HCT116 (cell line): Measurements from ENCODE around the gene TMCC3. TPM values are rescaled to one million over a fixed set of nuclear protein-coding genes. Genes with fewer than 3 reads are reported as not detected.

Experiments used
- ATAC-seq: fragments of 200-7000 bp; cut with Tn5 transposase; 2 replicates; pipeline ENCODE4 v1.9.1; 2020; ENCODE audit warnings: mild to moderate bottlenecking, moderate library complexity
- BruUV-seq: library from RNA; stranded (reverse); fragments of 400-500 nt; replicated peaks from 2 replicates; lab custom pipeline; 2021; lab: Mats Ljungman, UMichigan
- CTCF ChIA-PET: fragments of 300-600 bp; sonication (Branson Sonifier 250); formaldehyde crosslinking; loops from one replicate; lab custom pipeline; 2021; ENCODE audit warnings: antibody characterized with exemption; lab: Charles Lee
- POLR2A ChIA-PET: fragments of 300-600, 350-600 bp; sonication (Branson Sonifier 250); formaldehyde crosslinking; loops from one replicate; lab custom pipeline; 2021; ENCODE audit warnings: antibody characterized with exemption; lab: Charles Lee
- RAD21 ChIA-PET, 2 experiments: fragments of 300-600 bp; sonication (Branson Sonifier 250); formaldehyde crosslinking; loops; one replicate each; lab custom pipeline; 2023; ENCODE audit warnings: low total read pairs in 2 of 2; ENCODE audit not compliant: uncharacterized antibody in 2 of 2, unreplicated experiment in 2 of 2, low non-redundant PET in 1 of 2; lab: Charles Lee
- DNase-seq: peaks from one replicate; pipeline ENCODE4 v3.0.0-alpha.2; 2010; ENCODE audit warnings: low read depth, low spot score
- H2AFZ ChIP-seq: fragments of 200-600 bp; shearing (Covaris generic), sonication (generic); 2 replicates; pipeline ENCODE4 v1.6.1; 2017; ENCODE audit warnings: low read depth, mixed run types, mixed read lengths, antibody characterized with exemption, low read length; ENCODE audit not compliant: poor library complexity, severe bottlenecking
- H3K27ac ChIP-seq: 2 replicates; pipeline ENCODE4 v1.5.1; 2012; ENCODE audit warnings: low read depth, low read length
- H3K27me3 ChIP-seq: fragments of 200-600 bp; sonication (generic); 2 replicates; pipeline ENCODE4 v1.6.1; 2016; ENCODE audit warnings: mixed run types, low read length, mixed read lengths; ENCODE audit not compliant: insufficient read depth
- H3K36me3 ChIP-seq, 2 experiments: fragments of 200-500 bp in 1 of 2; fragments of 200-600 bp in 1 of 2; sonication (Bioruptor generic) in 1 of 2; sonication (generic) in 1 of 2; 2 replicates each; pipeline versions ENCODE4 v1.5.1 to v1.6.1; 2014 to 2016; ENCODE audit warnings: low read length in 2 of 2, inconsistent platforms in 1 of 2, mixed read lengths in 1 of 2, mixed run types in 1 of 2; ENCODE audit not compliant: insufficient read depth in 2 of 2, control insufficient read depth in 1 of 2
- H3K4me1 ChIP-seq, 2 experiments: fragments of 200-600 bp in 1 of 2; sonication (generic) in 1 of 2; 2 replicates each; pipeline versions ENCODE4 v1.5.1 to v1.6.1; 2012 to 2017; ENCODE audit warnings: low read length in 2 of 2, inconsistent platforms in 1 of 2, mild to moderate bottlenecking in 1 of 2, mixed read lengths in 1 of 2, mixed run types in 1 of 2, moderate library complexity in 1 of 2; ENCODE audit not compliant: insufficient read depth in 2 of 2, control insufficient read depth in 1 of 2
- H3K4me2 ChIP-seq: fragments of 200-600 bp; sonication (generic); 2 replicates; pipeline ENCODE4 v1.6.1; 2017; ENCODE audit warnings: mixed run types, low read length, mixed read lengths
- H3K4me3 ChIP-seq, 2 experiments: fragments of 200-600 bp in 1 of 2; sonication (generic) in 1 of 2; replicated peaks in 1 of 2; 2 replicates each; pipeline ENCODE4 v1.5.1; 2011 to 2016; ENCODE audit warnings: low read length in 2 of 2, control low read depth in 1 of 2, low read depth in 1 of 2, mild to moderate bottlenecking in 1 of 2, mixed read lengths in 1 of 2, mixed run types in 1 of 2
- H3K79me2 ChIP-seq: fragments of 200-600 bp; sonication (generic); 2 replicates; pipeline ENCODE4 v1.6.1; 2017; ENCODE audit warnings: mild to moderate bottlenecking, mixed run types, low read length, moderate library complexity, mixed read lengths; ENCODE audit not compliant: insufficient read depth
- H3K9ac ChIP-seq: fragments of 200-600 bp; sonication (generic); 2 replicates; pipeline ENCODE4 v1.6.1; 2016; ENCODE audit warnings: low read length, mixed read lengths
- H3K9me2 ChIP-seq: fragments of 200-600 bp; sonication (generic), shearing (Covaris generic); 2 replicates; pipeline ENCODE4 v1.6.1; 2017; ENCODE audit warnings: mixed run types, mild to moderate bottlenecking, moderate library complexity; ENCODE audit not compliant: insufficient read depth
- H3K9me3 ChIP-seq, 2 experiments: fragments of 200-500 bp in 1 of 2; fragments of 200-600 bp in 1 of 2; sonication (Bioruptor generic) in 1 of 2; sonication (generic) in 1 of 2; 2 replicates each; pipeline ENCODE4 v1.6.1; 2014 to 2017; ENCODE audit warnings: low read length in 2 of 2, mixed read lengths in 2 of 2, inconsistent platforms in 1 of 2, low read depth in 1 of 2, mild to moderate bottlenecking in 1 of 2, mixed run types in 1 of 2, moderate library complexity in 1 of 2; ENCODE audit not compliant: control insufficient read depth in 1 of 2, insufficient read depth in 1 of 2
- H4K20me1 ChIP-seq: fragments of 200-600 bp; sonication (generic), shearing (Covaris generic); 2 replicates; pipeline ENCODE4 v1.6.1; 2017; ENCODE audit warnings: mixed run types, mild to moderate bottlenecking, moderate library complexity; ENCODE audit not compliant: insufficient read depth
- CBX3 ChIP-seq: IDR thresholded peaks from 2 replicates; pipeline ENCODE4 v1.6.1; 2012; ENCODE audit warnings: low read depth
- EZH2 ChIP-seq: fragments of 200-600 bp; sonication (generic); IDR thresholded peaks from 2 replicates; pipeline ENCODE4 v1.6.1; 2017; ENCODE audit warnings: antibody characterized with exemption, mixed run types
- EZH2phosphoT487 ChIP-seq: fragments of 200-600 bp; IDR thresholded peaks from 2 replicates; pipeline ENCODE4 v1.6.1; 2018; ENCODE audit warnings: antibody characterized with exemption, borderline replicate concordance
- JUND ChIP-seq: IDR thresholded peaks from 2 replicates; pipeline ENCODE4 v1.6.1; 2012
- POLR2AphosphoS5 ChIP-seq: IDR thresholded peaks from 2 replicates; pipeline ENCODE4 v1.6.1; 2011; ENCODE audit warnings: mild to moderate bottlenecking, low read depth, low read length, moderate library complexity
- RAD21 ChIP-seq: IDR thresholded peaks from 2 replicates; pipeline ENCODE4 v1.6.1; 2012; ENCODE audit warnings: low read depth, mild to moderate bottlenecking
- SIN3A ChIP-seq: IDR thresholded peaks from 2 replicates; pipeline ENCODE4 v1.6.1; 2012; ENCODE audit warnings: low read depth
- YY1 ChIP-seq: IDR thresholded peaks from 2 replicates; pipeline ENCODE4 v1.6.1; 2011; ENCODE audit warnings: low read length, low read depth, moderate library complexity, mild to moderate bottlenecking; ENCODE audit not compliant: insufficient replicate concordance; ENCODE audit errors: extremely low read depth
- intact Hi-C: fragments of 100-400 bp; cut with micrococcal nuclease; formaldehyde crosslinking; loops from 2 replicates; pipeline ENCODE4 v1.10.0; 2022
- total RNA-seq: library from RNA; stranded (reverse); gene quantifications from one replicate; pipeline ENCODE4 v1.2.1, GENCODE V29; 2021; ENCODE audit not compliant: unreplicated experiment
- TF ChIP-seq, protein P1 (sequence below): IDR thresholded peaks from 2 replicates; pipeline ENCODE4 v1.6.1; 2011; ENCODE audit warnings: mild to moderate bottlenecking, low read length, moderate library complexity; ENCODE audit not compliant: insufficient replicate concordance; ENCODE audit errors: extremely low read depth
- TF ChIP-seq, protein P2 (sequence below): IDR thresholded peaks from 2 replicates; pipeline ENCODE4 v1.6.1; 2012; ENCODE audit warnings: low read depth

Gene TMCC3
- total RNA-seq, 1 experiment from 2014 or later, result 4.5 TPM

DNA sequence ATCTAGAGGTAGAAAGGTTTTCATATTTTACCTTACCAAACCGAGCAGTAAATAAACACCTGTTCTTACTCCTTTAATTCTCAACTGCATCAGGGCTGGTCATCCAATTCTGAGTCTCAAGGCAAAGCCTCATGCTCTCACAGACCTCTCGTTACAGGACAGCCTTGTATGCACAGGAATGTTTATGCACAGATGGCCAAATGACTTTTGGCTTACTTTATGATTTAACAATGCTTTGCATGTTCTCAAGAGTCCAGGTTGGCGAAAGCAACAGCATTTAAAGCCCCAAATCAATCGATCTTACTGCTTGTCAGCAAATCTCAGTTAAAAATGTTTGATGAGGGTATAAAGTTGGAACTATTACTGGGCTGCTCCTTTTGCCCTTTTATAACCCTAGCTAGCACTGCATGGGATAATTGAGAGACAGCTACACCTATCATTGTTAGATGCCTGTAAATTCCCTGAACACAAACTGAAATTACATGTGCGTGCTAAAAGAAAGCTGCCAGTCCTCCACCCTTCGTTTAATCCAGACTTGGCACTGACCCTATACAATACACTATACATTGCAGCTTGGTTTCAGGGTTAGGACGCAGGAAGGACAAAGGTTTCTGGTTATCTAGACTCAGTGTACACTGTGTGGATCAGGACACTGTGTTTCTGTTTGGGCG, 63.6 kb downstream of the TMCC3 start:
- BruUV-seq, result no TSS peak
- no peak for ATAC-seq
- Histone ChIP-seq H3K4me3 (no peak overlapping the region), H2AFZ (no peak overlapping the region), H3K27me3 (no peaks in the 10 kb centered on the region), H3K36me3 (no peaks in the 10 kb centered on the region), H3K79me2 (no peaks in the 10 kb centered on the region), H3K4me1 (peaks cover 3 to 16% of the 10 kb centered on the region in 2 experiments; a peak in 2 of 4 replicates), H3K9ac (no peak overlapping the region), H3K9me2 (no peaks in the 10 kb centered on the region), H4K20me1 (no peaks in the 10 kb centered on the region), H3K4me2 (no peak overlapping the region), H3K27ac (no peak overlapping the region), H3K9me3 (no peaks in the 10 kb centered on the region)
- ChIA-PET POLR2A (no interaction called here), RAD21 (no interaction called here), CTCF (no interaction called here)
- no peak for DNase-seq
- intact Hi-C loops, result no loop called here
- TF ChIP-seq, protein P1, sequence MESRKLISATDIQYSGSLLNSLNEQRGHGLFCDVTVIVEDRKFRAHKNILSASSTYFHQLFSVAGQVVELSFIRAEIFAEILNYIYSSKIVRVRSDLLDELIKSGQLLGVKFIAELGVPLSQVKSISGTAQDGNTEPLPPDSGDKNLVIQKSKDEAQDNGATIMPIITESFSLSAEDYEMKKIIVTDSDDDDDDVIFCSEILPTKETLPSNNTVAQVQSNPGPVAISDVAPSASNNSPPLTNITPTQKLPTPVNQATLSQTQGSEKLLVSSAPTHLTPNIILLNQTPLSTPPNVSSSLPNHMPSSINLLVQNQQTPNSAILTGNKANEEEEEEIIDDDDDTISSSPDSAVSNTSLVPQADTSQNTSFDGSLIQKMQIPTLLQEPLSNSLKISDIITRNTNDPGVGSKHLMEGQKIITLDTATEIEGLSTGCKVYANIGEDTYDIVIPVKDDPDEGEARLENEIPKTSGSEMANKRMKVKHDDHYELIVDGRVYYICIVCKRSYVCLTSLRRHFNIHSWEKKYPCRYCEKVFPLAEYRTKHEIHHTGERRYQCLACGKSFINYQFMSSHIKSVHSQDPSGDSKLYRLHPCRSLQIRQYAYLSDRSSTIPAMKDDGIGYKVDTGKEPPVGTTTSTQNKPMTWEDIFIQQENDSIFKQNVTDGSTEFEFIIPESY, result no peak
- TF ChIP-seq SIN3A (no peak), POLR2AphosphoS5 (no peak), JUND (no peak), EZH2 (no peak), YY1 (no peak), CBX3 (no peak), EZH2phosphoT487 (no peak), RAD21 (no peak)
- TF ChIP-seq, protein P2, sequence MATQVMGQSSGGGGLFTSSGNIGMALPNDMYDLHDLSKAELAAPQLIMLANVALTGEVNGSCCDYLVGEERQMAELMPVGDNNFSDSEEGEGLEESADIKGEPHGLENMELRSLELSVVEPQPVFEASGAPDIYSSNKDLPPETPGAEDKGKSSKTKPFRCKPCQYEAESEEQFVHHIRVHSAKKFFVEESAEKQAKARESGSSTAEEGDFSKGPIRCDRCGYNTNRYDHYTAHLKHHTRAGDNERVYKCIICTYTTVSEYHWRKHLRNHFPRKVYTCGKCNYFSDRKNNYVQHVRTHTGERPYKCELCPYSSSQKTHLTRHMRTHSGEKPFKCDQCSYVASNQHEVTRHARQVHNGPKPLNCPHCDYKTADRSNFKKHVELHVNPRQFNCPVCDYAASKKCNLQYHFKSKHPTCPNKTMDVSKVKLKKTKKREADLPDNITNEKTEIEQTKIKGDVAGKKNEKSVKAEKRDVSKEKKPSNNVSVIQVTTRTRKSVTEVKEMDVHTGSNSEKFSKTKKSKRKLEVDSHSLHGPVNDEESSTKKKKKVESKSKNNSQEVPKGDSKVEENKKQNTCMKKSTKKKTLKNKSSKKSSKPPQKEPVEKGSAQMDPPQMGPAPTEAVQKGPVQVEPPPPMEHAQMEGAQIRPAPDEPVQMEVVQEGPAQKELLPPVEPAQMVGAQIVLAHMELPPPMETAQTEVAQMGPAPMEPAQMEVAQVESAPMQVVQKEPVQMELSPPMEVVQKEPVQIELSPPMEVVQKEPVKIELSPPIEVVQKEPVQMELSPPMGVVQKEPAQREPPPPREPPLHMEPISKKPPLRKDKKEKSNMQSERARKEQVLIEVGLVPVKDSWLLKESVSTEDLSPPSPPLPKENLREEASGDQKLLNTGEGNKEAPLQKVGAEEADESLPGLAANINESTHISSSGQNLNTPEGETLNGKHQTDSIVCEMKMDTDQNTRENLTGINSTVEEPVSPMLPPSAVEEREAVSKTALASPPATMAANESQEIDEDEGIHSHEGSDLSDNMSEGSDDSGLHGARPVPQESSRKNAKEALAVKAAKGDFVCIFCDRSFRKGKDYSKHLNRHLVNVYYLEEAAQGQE, result no peak
